Dermis microvascular lymphatic vessel endothelial cell (primary cell): ENCODE measurements around the gene CEP85. TPM values are rescaled to one million over a fixed set of nuclear protein-coding genes. Genes with fewer than 3 reads are reported as not detected.

Experiments
- DNase-seq, 2 donors: peaks; one replicate each; pipeline versions ENCODE4 v3.0.0 to v3.0.0-alpha.2; 2010; ENCODE audit warnings: low read depth in 2 of 2
- total RNA-seq: library from RNA; depleted of rRNA; stranded (reverse); fragments of >200 nt; gene quantifications from 2 replicates; pipeline ENCODE4 v1.2.1, GENCODE V29; 2014

The CEP85 gene
- total RNA-seq, 1 donor from 2014 or later: 6.7 TPM

GRCh38 chr1:26315874-26316850 lies 82.2 kb downstream of the CEP85 start:
- no peak for DNase-seq

GRCh38 chr1:26317146-26317545 lies 83.1 kb downstream of the CEP85 start:
- DNase-seq: no peak

- DNase-seq: no peak
These were observed 83.8 kb downstream of the CEP85 start, which contains the start of gene CD52 for GRCh38 chr1:26317612-26318337. CD52 (plus strand) TSS chr1:26317958; CDS start chr1:26318018, 60 bp downstream.

GRCh38 chr1:26318338-26319064 lies 84.5 kb downstream of the CEP85 start:
- no peak for DNase-seq

GRCh38 chr1:26320896-26321295 lies 86.9 kb downstream of the CEP85 start:
- no peak for DNase-seq

GRCh38 chr1:26321315-26322041 lies 87.5 kb downstream of the CEP85 start:
- peak; percentile 54 to 79 for DNase-seq

GRCh38 chr1:26322042-26322331 lies 88.0 kb downstream of the CEP85 start:
- no peak for DNase-seq

GRCh38 chr1:26323382-26323781 lies 89.4 kb downstream of the CEP85 start:
- DNase-seq: no peak

- no peak for DNase-seq
These were observed 90.5 kb downstream of the CEP85 start for GRCh38 chr1:26324550-26324949.

- DNase-seq: no peak
These were observed 94.0 kb downstream of the CEP85 start for GRCh38 chr1:26327956-26328362.

Other genes with a start within 250 kb of the CEP85 start
- 12.1 and 17.3 TPM in 2 replicates for gene PAFAH2, start 236.1 kb upstream of the CEP85 start, total RNA-seq
- not detected in 2 replicates for gene EXTL1, start 212.4 kb upstream of the CEP85 start, total RNA-seq
- gene SLC30A2, start 188.1 kb upstream of the CEP85 start, total RNA-seq: 0.13 TPM in 1 of 2 replicates, not detected in the other
- gene TRIM63, start 166.6 kb upstream of the CEP85 start, total RNA-seq: not detected in 2 replicates
- gene PDIK1L, start 122.4 kb upstream of the CEP85 start, total RNA-seq: 4.2 and 4.3 TPM in 2 replicates
- 4.1 and 7.1 TPM in 2 replicates for gene FAM110D, start 75.1 kb upstream of the CEP85 start, total RNA-seq
- not detected in 2 replicates for gene C1orf232, start 65.2 kb upstream of the CEP85 start, total RNA-seq
- 19.3 and 23.5 TPM in 2 replicates for gene ZNF593, start 64.3 kb upstream of the CEP85 start, total RNA-seq
- gene ZNF593OS, start 62.4 kb upstream of the CEP85 start, total RNA-seq: not detected in 2 replicates
- gene CNKSR1, start 56.7 kb upstream of the CEP85 start, total RNA-seq: not detected in 2 replicates
- gene CATSPER4, start 43.6 kb upstream of the CEP85 start, total RNA-seq: not detected in 2 replicates
- 17.5 and 25.9 TPM in 2 replicates for gene SH3BGRL3, start 45.9 kb downstream of the CEP85 start, total RNA-seq
- 1.7 and 2.7 TPM in 2 replicates for gene UBXN11, start 72.4 kb downstream of the CEP85 start, total RNA-seq
- not detected in 2 replicates for gene CD52, start 83.8 kb downstream of the CEP85 start, total RNA-seq
- 0.25 and 0.51 TPM in 2 replicates for gene CRYBG2, start 119.9 kb downstream of the CEP85 start, total RNA-seq
- not detected in 2 replicates for gene ZNF683, start 138.6 kb downstream of the CEP85 start, total RNA-seq
- gene LIN28A, start 176.6 kb downstream of the CEP85 start, total RNA-seq: not detected in 2 replicates
- 21.2 and 27.4 TPM in 2 replicates for gene DHDDS, start 198.1 kb downstream of the CEP85 start, total RNA-seq
- 130 and 209 TPM in 2 replicates for gene HMGN2, start 238.2 kb downstream of the CEP85 start, total RNA-seq